ENCODE measurements around the gene XXYLT1. TPM values are rescaled to one million over a fixed set of nuclear protein-coding genes. Genes with fewer than 3 reads are reported as not detected.

XXYLT1 gene
- total and polyA plus RNA-seq, 2 of the 4 experiments (the other 2 are of a cell fraction) = 14.7 to 18.1 TPM

- no peak overlapping the region for H3K27ac ChIP-seq (ENCODE audit: insufficient read depth, low read length)
- H4K20me1 ChIP-seq (ENCODE audit: insufficient read depth, low read length) = no peaks in the 10 kb centered on the region
- H2BK120ac ChIP-seq (ENCODE audit: low read depth, low read length) = no peak overlapping the region
- no peak overlapping the region for H3K18ac ChIP-seq (ENCODE audit: low read depth, low read length)
- H2AK5ac ChIP-seq (ENCODE audit: low read depth, low read length) = no peak overlapping the region
- H3K4ac ChIP-seq (ENCODE audit: low read depth, low read length) = no peak overlapping the region
- no peak for TF ChIP-seq RAD21 (IDR thresholded peaks at IDR 0.05; ENCODE audit: low read length)
- no peak for TF ChIP-seq MXI1 (IDR thresholded peaks at IDR 0.05; ENCODE audit: borderline replicate concordance, low read depth, low read length)
- TF ChIP-seq RFX5 (IDR thresholded peaks at IDR 0.05; ENCODE audit: low read depth, low read length) = no peak
- TF ChIP-seq, protein P1, sequence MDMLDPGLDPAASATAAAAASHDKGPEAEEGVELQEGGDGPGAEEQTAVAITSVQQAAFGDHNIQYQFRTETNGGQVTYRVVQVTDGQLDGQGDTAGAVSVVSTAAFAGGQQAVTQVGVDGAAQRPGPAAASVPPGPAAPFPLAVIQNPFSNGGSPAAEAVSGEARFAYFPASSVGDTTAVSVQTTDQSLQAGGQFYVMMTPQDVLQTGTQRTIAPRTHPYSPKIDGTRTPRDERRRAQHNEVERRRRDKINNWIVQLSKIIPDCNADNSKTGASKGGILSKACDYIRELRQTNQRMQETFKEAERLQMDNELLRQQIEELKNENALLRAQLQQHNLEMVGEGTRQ (IDR thresholded peaks at IDR 0.05; ENCODE audit: low read depth, low read length) = no peak
- no peak for TF ChIP-seq CHD1 (IDR thresholded peaks at IDR 0.05; ENCODE audit: low read depth, low read length)
- TF ChIP-seq CEBPB (IDR thresholded peaks at IDR 0.05; ENCODE audit: low read depth, low read length) = no peak
- no peak for TF ChIP-seq FOS (IDR thresholded peaks at IDR 0.05; ENCODE audit: low read depth, low read length)
- no peak overlapping the region for H3K4me3 ChIP-seq (ENCODE audit: insufficient read depth, low read depth, low read length)
- WGBS, 2 experiments (ENCODE audit: extremely low coverage in 2 of 2, insufficient read length in 1 of 2) = 55% methylated on average over 5 of the region's 6 CpGs; no CpG with 5 or more reads in 1 of the 2 experiments
- no peak overlapping the region for H4K8ac ChIP-seq (ENCODE audit: low read depth in 2 of 2, low read length in 2 of 2)
- H2BK15ac ChIP-seq (ENCODE audit: low read depth, low read length) = no peak overlapping the region
- ChIA-PET POLR2A (ENCODE audit: unreplicated experiment) (interaction anchor here (0.6 kb wide), 1 partner anchor 368 kb away, joined by 8 read pairs; no protein-coding TSS in a partner anchor), CTCF (no interaction called here)
- no peak overlapping the region for H3K56ac ChIP-seq (ENCODE audit: extremely low read depth, insufficient read depth, low read length)
- no peak overlapping the region for H2BK5ac ChIP-seq (ENCODE audit: low read depth, low read length, poor library complexity, severe bottlenecking)
- H2AFZ ChIP-seq (replicated peaks; ENCODE audit: low read length, poor library complexity) = no peak overlapping the region
- H3K14ac ChIP-seq (replicated peaks; ENCODE audit: low read depth, low read length) = no peak overlapping the region
- H3K79me1 ChIP-seq (ENCODE audit: low read depth in 1 of 2, low read length in 2 of 2) = no peaks in the 10 kb centered on the region
- BruUV-seq (replicated peaks) = no TSS peak
- H3K4me1 ChIP-seq (ENCODE audit: control insufficient read depth, insufficient read depth, low read length) = no peaks in the 10 kb centered on the region
- peaks cover 27% of the 10 kb centered on the region for H3K27me3 ChIP-seq (ENCODE audit: control insufficient read depth, insufficient read depth, low read length)
- peaks cover 4% of the 10 kb centered on the region; the same call in 1 of the 2 replicates for H3K9me3 ChIP-seq (ENCODE audit: control insufficient read depth, insufficient read depth, low read length)
- H3K23ac ChIP-seq (ENCODE audit: low read depth, low read length) = no peak overlapping the region
- no peak overlapping the region for H3K4me2 ChIP-seq (ENCODE audit: low read depth, low read length)
- no peak overlapping the region for H3K9ac ChIP-seq (ENCODE audit: low read depth, low read length)
- no peak overlapping the region for H4K91ac ChIP-seq (ENCODE audit: insufficient read depth, low read depth, low read length)
- intact Hi-C loops (cut with micrococcal nuclease) (no loop called here), dilution Hi-C loops (cut with HindIII; ENCODE audit: low sequenced_read_pairs, unreplicated experiment) (no loop called here), in situ Hi-C loops (cut with MboI; ENCODE audit: low sequenced_read_pairs) (no loop called here)
- H4K5ac ChIP-seq (ENCODE audit: low read depth, low read length) = no peak overlapping the region
- no peak overlapping the region for H2BK20ac ChIP-seq (ENCODE audit: low read depth, low read length)
- H3K36me3 ChIP-seq (ENCODE audit: control insufficient read depth, insufficient read depth, low read length) = no peaks in the 10 kb centered on the region
- no peak for ATAC-seq (ENCODE audit: low read depth)
- no peaks in the 10 kb centered on the region for H3K9me1 ChIP-seq (ENCODE audit: insufficient read depth, low read length)
- no peak overlapping the region for H2AK9ac ChIP-seq (replicated peaks; ENCODE audit: low read depth, low read length, poor library complexity)
- no peak for DNase-seq
These were observed 216.6 kb downstream of the XXYLT1 start for GRCh38 chr3:195054311-195054710.

Data from IMR-90 (cell line).